B cell (primary cell): ENCODE measurements around the gene PALM.

Experiments used
- CTCF ChIP-seq: fragments of 200-600 bp; IDR thresholded peaks from one replicate; pipeline ENCODE4 v1.8.0; 2022; ENCODE audit warnings: antibody characterized with exemption, mild to moderate bottlenecking
- EZH2 ChIP-seq: IDR thresholded peaks from 2 replicates; pipeline ENCODE4 v1.6.1; 2012; ENCODE audit warnings: borderline replicate concordance, low read depth, mild to moderate bottlenecking, moderate library complexity, low read length; ENCODE audit not compliant: insufficient read depth, poor library complexity, severe bottlenecking

- TF ChIP-seq CTCF (no peak), EZH2 (no peak)
These were observed 16.8 kb downstream of the PALM start for GRCh38 chr19:725461-726089.
